MM.1S (cell line): Measurements from ENCODE around the gene C2CD3.

ENCODE experiments used
- DNase-seq: peaks from one replicate; pipeline ENCODE4 v3.0.0-alpha.2; 2015
- H2AFZ ChIP-seq: fragments of 300-600 bp; sonication (generic); 2 replicates; pipeline ENCODE4 v1.6.0; 2016; ENCODE audit warnings: antibody characterized with exemption, low read length
- H3F3A ChIP-seq: fragments of 300-600 bp; sonication (generic); 2 replicates; pipeline ENCODE4 v1.6.1; 2016; ENCODE audit warnings: mild to moderate bottlenecking, antibody characterized with exemption, low read length, moderate library complexity, mixed read lengths; ENCODE audit not compliant: insufficient read depth
- H3K27ac ChIP-seq: fragments of 300-600 bp; sonication (generic); 2 replicates; pipeline ENCODE4 v1.5.1; 2016; ENCODE audit warnings: mild to moderate bottlenecking, low read length
- H3K27me3 ChIP-seq: fragments of 300-600 bp; sonication (generic); replicated peaks from 2 replicates; pipeline ENCODE4 v1.6.0; 2016; ENCODE audit warnings: low read length; ENCODE audit not compliant: insufficient read depth
- H3K36me3 ChIP-seq: fragments of 300-600 bp; sonication (generic); replicated peaks from 2 replicates; pipeline ENCODE4 v1.6.1; 2016; ENCODE audit warnings: mild to moderate bottlenecking, low read length, mixed read lengths; ENCODE audit not compliant: insufficient read depth
- H3K4me1 ChIP-seq: fragments of 300-600 bp; sonication (generic); 2 replicates; pipeline ENCODE4 v1.6.1; 2016; ENCODE audit warnings: low read length, mixed read lengths
- H3K4me2 ChIP-seq: fragments of 300-600 bp; sonication (generic); 2 replicates; pipeline ENCODE4 v1.6.0; 2016; ENCODE audit warnings: low read depth, low read length
- H3K4me3 ChIP-seq: fragments of 300-600 bp; sonication (generic); 2 replicates; pipeline ENCODE4 v1.5.1; 2016; ENCODE audit warnings: low read length, mixed read lengths
- H3K79me2 ChIP-seq: fragments of 300-600 bp; sonication (generic); 2 replicates; pipeline ENCODE4 v1.6.1; 2016; ENCODE audit warnings: mixed run types, low read length, mixed read lengths
- H3K9ac ChIP-seq: fragments of 300-600 bp; sonication (generic); 2 replicates; pipeline ENCODE4 v1.6.1; 2016; ENCODE audit warnings: low read length, mixed read lengths
- H3K9me2 ChIP-seq: fragments of 300-600 bp; sonication (generic); replicated peaks from 2 replicates; pipeline ENCODE4 v1.6.1; 2016; ENCODE audit warnings: mild to moderate bottlenecking, low read length, mixed read lengths; ENCODE audit not compliant: insufficient read depth
- H3K9me3 ChIP-seq: fragments of 300-600 bp; sonication (generic); replicated peaks from 2 replicates; pipeline ENCODE4 v1.6.1; 2016; ENCODE audit warnings: mild to moderate bottlenecking, low read length, mixed read lengths; ENCODE audit not compliant: insufficient read depth
- H4K20me1 ChIP-seq: fragments of 300-600 bp; sonication (generic); 2 replicates; pipeline ENCODE4 v1.6.1; 2016; ENCODE audit warnings: mild to moderate bottlenecking, low read length, moderate library complexity, mixed read lengths; ENCODE audit not compliant: insufficient read depth
- EZH2 ChIP-seq: fragments of 300-600 bp; sonication (generic); optimal IDR thresholded peaks from 2 replicates; pipeline ENCODE3; 2017; ENCODE audit warnings: low read depth, mild to moderate bottlenecking, antibody characterized with exemption, low read length, mixed read lengths
- EZH2phosphoT487 ChIP-seq: fragments of 300-600 bp; sonication (generic); IDR thresholded peaks from 2 replicates; pipeline ENCODE4 v1.6.1; 2018; ENCODE audit warnings: antibody characterized with exemption, low read length
- TF ChIP-seq, protein P1 (sequence below): fragments of 300-600 bp; sonication (generic); IDR thresholded peaks from 2 replicates; pipeline ENCODE4 v1.5.1; 2016; ENCODE audit warnings: antibody characterized with exemption, low read length, mixed read lengths

C2CD3 gene

GRCh38 chr11:74002832-74003231, 168.0 kb downstream of the C2CD3 start:
- Histone ChIP-seq H4K20me1 (no peaks in the 10 kb centered on the region), H3K4me2 (no peak overlapping the region), H3K4me1 (no peaks in the 10 kb centered on the region), H3K9ac (no peak overlapping the region), H3K27ac (no peak overlapping the region), H3F3A (no peaks in the 10 kb centered on the region), H3K9me3 (no peaks in the 10 kb centered on the region), H3K79me2 (no peaks in the 10 kb centered on the region), H2AFZ (no peak overlapping the region), H3K27me3 (no peaks in the 10 kb centered on the region), H3K9me2 (no peaks in the 10 kb centered on the region), H3K4me3 (no peak overlapping the region), H3K36me3 (no peaks in the 10 kb centered on the region)
- DNase-seq: no peak
- TF ChIP-seq EZH2: no peak
- TF ChIP-seq EZH2phosphoT487: no peak
- TF ChIP-seq, protein P1, sequence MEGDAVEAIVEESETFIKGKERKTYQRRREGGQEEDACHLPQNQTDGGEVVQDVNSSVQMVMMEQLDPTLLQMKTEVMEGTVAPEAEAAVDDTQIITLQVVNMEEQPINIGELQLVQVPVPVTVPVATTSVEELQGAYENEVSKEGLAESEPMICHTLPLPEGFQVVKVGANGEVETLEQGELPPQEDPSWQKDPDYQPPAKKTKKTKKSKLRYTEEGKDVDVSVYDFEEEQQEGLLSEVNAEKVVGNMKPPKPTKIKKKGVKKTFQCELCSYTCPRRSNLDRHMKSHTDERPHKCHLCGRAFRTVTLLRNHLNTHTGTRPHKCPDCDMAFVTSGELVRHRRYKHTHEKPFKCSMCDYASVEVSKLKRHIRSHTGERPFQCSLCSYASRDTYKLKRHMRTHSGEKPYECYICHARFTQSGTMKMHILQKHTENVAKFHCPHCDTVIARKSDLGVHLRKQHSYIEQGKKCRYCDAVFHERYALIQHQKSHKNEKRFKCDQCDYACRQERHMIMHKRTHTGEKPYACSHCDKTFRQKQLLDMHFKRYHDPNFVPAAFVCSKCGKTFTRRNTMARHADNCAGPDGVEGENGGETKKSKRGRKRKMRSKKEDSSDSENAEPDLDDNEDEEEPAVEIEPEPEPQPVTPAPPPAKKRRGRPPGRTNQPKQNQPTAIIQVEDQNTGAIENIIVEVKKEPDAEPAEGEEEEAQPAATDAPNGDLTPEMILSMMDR: no peak

- Histone ChIP-seq H3K4me3 (no peak overlapping the region), H3K9ac (no peak overlapping the region), H3K9me2 (no peaks in the 10 kb centered on the region), H3K27ac (no peak overlapping the region), H3K27me3 (no peaks in the 10 kb centered on the region), H3K9me3 (no peaks in the 10 kb centered on the region), H2AFZ (no peak overlapping the region), H3K4me1 (no peaks in the 10 kb centered on the region), H4K20me1 (no peaks in the 10 kb centered on the region), H3K4me2 (no peak overlapping the region), H3K79me2 (no peaks in the 10 kb centered on the region), H3F3A (no peaks in the 10 kb centered on the region), H3K36me3 (no peaks in the 10 kb centered on the region)
- DNase-seq: no peak
- TF ChIP-seq, protein P1: no peak
- TF ChIP-seq EZH2phosphoT487: no peak
- no peak for TF ChIP-seq EZH2
Measured at GRCh38 chr11:74001822-74002286, 168.9 kb downstream of the C2CD3 start.

DNA sequence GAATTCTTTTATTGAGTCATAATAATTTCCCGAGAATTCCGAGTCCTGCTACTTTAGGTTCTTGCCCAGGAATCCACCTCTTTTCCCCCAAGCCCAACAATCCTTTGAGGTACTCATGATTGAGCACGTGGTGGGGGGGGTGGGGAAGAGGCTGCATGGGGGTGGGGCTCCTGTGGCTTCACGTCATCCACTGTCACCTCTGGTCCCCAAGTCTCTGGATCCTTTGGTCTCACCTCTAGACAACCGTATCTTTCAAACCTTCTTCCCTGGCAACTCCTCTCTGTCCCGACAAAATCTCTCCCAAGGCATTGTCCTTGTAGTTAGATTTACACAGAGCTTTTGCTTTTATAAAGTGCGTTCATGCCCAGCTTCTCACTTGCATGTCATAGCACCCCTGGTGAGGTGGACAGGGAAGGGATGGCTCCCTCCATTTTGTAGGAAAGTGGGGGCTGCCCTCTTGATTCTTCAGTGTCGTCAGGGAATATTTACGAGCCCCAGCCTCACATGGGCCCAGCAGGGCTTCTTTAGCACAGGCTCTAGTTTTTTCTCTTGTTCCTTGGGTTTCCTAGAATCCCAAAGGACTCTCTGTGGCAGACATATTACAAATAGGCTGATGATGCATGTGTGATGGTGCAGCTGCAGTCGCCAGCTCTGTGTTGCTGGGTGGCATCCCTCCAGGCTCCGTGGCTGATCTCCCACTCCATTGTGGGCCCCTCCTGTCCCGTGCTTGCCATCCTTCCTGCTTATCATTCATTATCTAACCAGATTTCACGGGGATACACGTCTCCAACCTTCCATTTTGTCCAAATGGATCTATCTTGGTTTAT, 170.3 kb downstream of the C2CD3 start:
- Histone ChIP-seq H3K27me3 (no peaks in the 10 kb centered on the region), H3K9ac (no peak overlapping the region), H3K4me1 (no peaks in the 10 kb centered on the region), H2AFZ (no peak overlapping the region), H3K4me2 (no peak overlapping the region), H3K27ac (no peak overlapping the region), H3F3A (no peaks in the 10 kb centered on the region), H3K9me3 (no peaks in the 10 kb centered on the region), H3K36me3 (no peaks in the 10 kb centered on the region), H3K79me2 (no peaks in the 10 kb centered on the region), H3K4me3 (no peak overlapping the region), H4K20me1 (no peaks in the 10 kb centered on the region), H3K9me2 (no peaks in the 10 kb centered on the region)
- DNase-seq: no peak
- TF ChIP-seq EZH2phosphoT487 (no peak), EZH2 (no peak)
- TF ChIP-seq, protein P1: no peak
